HCEC 1CT (cell line): Measurements from ENCODE around the gene SMIM44.
"Not testable (repeated sequence)": the region's sequence is repeated elsewhere in the genome, so short reads cannot be mapped to it uniquely, and the experiment has no call there.

Source experiments
- DNase-seq: peaks from one replicate; pipeline ENCODE4 v3.0.0-alpha.2; 2017

SMIM44 gene

GRCh38 chr19:3456925-3457527 lies 26.2 kb downstream of the SMIM44 start:
- no peak for DNase-seq

DNA sequence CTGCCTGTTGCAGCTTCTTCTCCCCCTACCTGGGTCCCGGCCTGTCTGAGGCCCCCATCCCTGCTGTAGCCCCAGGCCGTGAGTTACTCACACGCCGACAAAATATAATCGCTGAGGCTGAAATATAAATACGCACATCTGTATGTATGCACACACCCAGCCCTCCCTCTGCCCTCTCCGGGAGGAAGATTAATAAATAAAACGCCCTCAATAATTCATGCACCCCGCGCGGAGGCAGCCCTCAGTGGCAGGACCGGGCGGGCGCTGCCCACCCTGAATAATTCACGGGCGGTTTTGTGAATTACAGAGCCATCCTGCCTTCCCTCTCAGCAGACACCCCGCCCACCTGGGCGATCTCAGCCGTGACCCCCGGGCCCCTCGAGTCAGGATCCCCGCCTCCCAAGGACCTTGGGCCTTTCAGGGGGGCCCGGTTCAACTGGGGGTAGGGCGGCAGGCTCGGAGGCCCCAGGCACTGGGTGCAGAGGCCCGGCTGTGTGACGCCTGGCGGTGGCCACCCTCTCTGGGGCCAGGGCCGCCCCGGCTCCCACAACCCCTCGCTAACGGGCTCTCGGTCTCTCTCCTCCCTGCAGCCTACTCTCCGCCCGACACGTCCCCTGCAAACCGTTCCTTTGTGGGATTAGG lies 27.2 kb downstream of the SMIM44 start:
- DNase-seq = no peak

DNA sequence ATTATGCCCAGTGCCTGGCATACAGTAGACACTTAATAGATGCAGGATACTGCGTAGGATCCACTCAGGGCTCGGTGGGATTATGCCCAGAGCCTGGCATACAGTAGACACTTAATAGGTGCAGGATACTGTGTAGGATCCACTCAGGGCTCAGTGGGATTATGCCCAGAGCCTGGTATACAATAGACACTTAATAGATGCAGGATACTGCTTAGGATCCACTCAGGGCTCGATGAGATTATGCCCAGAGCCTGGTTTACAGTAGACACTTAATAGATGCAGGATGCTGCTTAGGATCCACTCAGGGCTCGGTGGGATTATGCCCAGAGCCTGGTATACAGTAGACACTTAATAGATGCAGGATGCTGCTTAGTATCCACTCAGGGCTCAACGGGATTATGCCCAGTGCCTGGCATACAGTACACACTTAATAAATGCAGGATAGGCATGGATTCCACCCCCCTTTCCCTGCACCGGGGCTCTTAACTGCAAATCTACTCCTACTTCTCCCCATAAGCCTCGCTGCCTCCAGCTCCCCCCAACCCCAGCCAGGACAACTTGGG lies 27.8 kb downstream of the SMIM44 start:
- DNase-seq = no peak

DNA sequence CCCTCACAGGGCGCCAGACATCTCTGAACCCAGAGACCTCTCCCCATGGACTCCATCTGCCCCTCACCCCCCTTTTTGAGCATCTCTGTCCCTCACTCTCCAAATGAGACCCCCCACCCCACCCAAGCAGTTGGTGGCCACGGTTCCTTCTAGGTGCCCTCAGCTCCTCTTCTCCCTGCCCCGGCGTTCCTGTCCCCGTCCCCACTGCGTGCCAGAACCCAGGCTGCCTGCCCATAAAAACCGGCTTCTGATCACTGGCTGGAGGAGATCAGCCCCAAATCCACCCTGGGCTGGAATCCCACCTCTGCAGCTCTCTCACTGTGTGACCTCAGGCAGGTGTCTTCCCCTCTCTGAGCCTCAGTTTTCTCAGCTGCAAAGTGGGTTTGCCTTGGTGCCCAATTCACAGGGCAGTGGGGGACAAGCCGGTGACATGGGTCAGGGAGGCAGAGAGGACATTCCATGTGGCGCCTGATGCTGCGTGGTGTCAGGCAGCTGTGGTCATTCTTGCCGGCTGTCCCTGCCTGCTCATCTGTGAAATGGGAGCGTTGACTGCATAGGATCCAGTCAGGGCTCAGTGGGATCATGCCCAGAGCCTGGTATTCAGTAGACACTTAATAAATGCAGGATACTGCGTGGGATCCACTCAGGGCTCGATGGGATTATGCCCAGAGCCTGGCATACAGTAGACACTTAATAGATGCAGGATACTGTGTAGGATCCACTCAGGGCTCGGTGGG lies 28.4 kb downstream of the SMIM44 start:
- no peak for DNase-seq

DNA sequence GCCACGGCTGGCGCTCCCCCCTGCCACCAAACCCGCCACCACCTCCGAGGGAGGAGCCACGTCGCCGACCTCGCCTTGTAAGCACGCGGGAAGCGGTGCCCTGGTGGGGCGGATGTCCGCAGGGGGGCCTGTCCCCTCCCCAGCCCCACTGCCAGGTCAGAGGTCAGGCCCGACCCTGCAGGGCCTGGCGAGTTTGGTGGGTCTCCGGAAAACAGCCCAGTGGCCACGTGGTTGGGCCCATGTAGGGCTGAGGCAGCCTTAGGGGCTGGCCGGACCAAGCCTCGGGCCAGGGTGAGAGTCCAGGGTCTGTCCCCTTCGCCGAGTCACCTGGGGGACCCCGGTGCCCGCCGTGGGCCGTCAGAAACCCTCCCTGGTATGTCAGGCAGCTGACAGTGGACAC lies 29.4 kb downstream of the SMIM44 start:
- DNase-seq = no peak

GRCh38 chr19:3452942-3453214 lies 30.4 kb downstream of the SMIM44 start:
- DNase-seq = not testable (repeated sequence)

- no peak for DNase-seq
These were observed 30.9 kb downstream of the SMIM44 start for GRCh38 chr19:3452171-3452941.

- no peak for DNase-seq
These were observed 31.8 kb downstream of the SMIM44 start for GRCh38 chr19:3451451-3451866.

DNA sequence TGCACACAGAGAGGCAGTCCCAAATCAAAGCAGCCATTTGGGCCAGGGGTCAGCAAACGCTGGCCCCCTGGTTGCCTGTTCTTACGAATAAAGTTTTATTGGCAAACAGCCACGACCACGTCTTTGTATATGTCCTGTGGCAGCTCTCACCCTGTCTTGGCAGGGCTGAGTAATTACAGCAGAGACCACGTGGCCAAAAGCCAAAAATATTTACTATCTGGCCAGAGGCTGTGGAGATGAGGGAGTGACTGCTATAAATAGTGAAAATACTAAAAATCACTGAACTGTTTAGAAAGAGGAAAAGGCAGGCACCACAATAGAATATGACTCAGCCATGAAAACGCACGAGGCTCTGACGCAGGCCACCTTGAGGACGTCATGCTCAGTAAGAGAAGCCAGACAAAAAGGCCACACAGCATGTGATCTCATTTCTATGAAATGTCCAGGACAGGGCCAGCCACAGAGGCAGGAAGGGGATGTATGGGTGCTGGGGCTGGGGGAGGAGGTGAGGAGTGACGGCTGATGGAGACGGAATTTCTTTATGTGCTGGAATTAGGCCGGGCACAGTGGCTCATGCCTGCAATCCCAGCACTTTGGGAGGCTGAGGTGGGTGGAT lies 32.3 kb downstream of the SMIM44 start:
- peak; percentile 100 for DNase-seq

GRCh38 chr19:3448616-3449334 lies 34.5 kb downstream of the SMIM44 start:
- no peak for DNase-seq

GRCh38 chr19:3446657-3447056 lies 36.6 kb downstream of the SMIM44 start:
- not testable (repeated sequence) for DNase-seq

DNA sequence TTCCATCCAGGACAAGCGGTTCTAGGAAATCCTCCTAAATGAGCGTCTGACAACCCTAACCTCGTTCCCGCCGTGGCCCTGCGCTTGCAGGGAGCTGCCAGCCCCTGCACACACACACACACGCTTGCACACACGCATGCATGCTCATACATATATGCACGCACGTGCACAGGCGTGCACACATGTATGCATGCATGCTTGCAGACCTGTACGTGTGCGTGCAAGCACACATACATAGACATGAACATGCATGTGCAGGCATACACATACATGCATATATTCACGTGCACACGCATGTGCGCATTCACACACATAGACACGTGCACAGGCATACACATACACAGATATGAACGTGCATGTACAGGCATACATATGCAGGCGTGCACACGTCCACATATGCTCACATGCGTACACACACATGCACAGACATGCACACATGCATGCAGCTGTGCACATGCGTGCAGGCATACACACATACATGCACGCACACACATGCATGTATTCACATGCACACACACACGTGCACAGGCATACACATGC lies 38.5 kb downstream of the SMIM44 start:
- DNase-seq = no peak

DNA sequence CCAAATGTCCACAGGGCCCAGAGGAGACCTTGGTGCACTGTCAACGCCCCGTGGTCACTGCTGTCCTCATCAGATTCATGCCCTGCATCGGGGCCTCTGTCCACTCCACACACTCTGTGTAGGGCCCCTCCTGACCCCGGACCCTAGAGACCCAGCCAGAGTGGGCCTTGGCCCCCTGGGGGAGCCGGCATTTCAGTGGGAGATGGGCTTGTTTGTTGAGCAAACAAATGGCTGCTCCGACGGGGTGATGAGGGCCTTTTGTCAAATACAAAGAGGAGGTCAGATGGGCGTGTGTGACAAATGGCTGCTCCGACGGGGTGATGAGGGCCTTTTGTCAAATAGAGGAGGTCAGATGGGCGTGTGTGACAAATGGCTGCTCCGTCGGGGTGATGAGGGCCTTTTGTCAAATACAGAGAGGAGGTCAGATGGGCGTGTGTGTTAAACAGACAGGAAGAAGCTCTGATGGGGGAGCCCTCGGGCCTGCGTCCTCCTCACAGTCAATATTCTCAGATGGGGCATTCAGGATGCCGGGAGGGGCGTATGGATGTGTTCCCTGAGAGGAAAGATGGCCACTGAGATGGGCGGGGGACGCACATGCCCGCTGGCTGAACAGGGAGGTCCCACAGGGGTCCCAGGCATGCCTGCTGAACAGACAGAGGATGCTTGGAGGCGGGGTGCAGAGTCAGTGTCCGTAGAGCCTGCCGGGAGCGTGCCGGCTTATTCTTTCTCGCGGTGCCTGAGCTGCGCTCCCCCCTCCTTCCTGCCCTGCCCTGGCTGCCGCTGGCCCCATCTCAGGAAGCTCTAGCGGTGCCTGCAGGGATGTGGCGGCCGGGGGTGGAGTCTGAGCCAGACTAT lies 39.2 kb downstream of the SMIM44 start:
- DNase-seq = no peak

- DNase-seq = no peak
These were observed 40.7 kb downstream of the SMIM44 start for GRCh38 chr19:3442487-3443071.

DNA sequence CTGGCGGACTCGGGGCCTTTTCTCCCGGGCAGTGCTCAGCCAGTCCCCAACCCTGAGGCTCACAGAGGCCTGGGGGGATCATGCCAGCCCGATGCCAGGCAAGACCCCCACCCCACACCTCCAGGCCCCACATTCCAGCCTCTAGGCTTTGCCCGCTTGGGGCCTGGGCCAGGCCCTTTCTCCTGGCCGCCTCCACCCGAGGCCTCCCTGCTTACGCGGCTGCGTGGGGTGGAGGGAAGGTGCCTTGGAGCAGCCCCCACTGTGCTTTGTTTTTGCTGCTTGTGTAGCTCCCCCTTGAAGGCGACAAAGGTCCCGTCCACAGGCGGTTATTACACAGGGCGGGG lies 41.3 kb downstream of the SMIM44 start:
- no peak for DNase-seq

DNA sequence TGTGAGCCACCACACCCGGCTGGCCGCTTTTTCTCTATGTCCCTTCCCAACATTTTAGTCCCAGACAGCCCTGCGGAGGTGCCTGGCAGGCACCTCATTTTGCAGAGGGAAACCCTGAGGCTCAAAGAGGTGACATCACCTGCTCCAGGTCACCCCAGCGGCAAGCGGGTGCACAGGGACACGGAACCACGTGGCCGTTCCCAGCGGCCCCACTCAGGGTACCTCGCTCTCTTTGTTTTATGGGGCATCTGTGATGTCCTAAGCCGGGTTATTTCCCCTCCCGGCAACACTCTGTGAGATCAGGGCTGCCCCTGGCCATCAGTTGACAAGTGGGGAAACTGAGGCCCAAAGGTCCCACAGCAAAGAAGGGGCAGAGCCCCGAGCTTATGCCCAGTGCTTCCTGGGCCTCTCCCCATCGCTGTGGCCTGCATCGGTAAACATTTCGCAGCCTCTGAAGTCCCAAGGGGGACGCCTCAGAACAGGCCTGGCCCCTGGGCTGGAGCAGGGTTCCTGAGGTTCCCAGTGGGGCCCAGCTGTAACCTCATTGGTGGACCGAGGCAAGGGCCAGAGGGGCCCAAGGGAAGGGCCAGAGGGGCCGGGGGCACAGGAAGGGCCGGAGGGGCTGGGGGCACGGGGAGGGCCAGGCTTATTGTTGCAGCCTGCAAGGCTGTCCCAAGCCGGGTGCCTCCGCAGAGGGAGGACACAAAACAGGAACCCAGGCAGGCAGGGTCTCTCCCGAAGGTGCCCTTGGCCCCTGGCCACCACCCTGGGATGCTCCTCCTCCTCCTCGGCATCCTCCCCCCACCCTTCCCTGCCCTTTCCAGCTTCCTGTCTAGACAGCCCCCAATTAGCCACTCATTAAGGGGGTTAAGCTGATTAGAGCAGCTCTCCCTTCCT lies 41.9 kb downstream of the SMIM44 start:
- no peak for DNase-seq

- DNase-seq = no peak
These were observed 43.2 kb downstream of the SMIM44 start for GRCh38 chr19:3440082-3440481.

DNA sequence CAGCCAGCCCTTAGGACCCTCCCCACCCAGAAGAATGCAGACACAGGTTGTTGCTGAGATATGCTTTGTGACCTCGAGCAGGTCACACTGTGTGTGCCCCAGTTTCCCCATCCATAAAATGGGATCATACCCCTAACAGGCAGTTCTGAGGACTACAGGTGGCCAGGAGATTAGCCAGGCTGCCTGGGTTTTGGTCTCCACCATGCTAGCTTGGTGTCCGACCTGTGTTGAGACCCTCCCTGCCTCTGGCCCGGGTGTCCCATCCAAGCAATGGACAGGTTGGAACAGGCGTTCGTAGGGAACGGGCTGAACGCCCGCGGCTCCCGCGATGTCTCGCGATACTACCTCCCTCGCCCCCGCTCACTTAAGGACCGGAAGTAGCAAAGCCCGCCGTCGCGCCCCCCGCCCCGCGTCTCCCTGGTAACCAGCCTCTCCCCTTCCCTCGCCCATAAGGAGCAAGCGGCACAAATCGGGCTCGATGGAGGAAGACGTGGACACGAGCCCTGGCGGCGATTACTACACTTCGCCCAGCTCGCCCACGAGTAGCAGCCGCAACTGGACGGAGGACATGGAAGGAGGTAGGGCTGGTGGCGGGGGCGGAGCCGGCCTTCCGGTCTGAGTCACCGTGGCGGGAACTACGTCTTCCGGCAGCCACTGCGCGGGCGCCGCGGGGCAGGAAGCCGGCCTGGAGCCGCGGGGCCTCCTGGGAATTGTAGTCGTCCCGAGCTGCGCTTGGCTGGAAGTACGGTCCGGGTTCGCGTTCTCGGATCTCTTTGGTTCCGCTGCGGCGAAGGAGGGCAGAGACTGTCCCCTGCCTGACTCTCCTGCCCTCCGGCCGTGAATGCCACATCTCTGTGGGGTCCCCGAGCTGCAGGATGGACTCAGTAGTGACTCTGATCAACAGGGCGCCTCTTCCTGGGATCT lies 48.3 kb downstream of the SMIM44 start:
- DNase-seq = peak; percentile 96
